ENCODE measurements around the gene PRPF40B. TPM values are rescaled to one million over a fixed set of nuclear protein-coding genes. Genes with fewer than 3 reads are reported as not detected.

PRPF40B gene
- total RNA-seq, 2 experiments from 2014 or later: 4.7 to 6.5 TPM

- no peak for ATAC-seq (ENCODE audit: poor library complexity)
- DNase-seq: no peak
- no peak overlapping the region for H3K27ac ChIP-seq (ENCODE audit: low read depth in 1 of 2, low read length in 2 of 2)
- intact Hi-C loops (cut with DNase I, micrococcal nuclease): no loop called here
- H3K36me3 ChIP-seq (ENCODE audit: insufficient read depth, low read length): no peaks in the 10 kb centered on the region
- ChIA-PET POLR2A (interaction anchor here (2.7 kb wide), 1 partner anchor 9 kb away, joined by 11 read pairs; the partner anchor contains the start of gene PRPF40B), CTCF (interaction anchor here (0.9 kb wide), 1 partner anchor 9 kb away, joined by 3 read pairs; the partner anchor contains the start of gene PRPF40B)
- no peak overlapping the region for H3K27ac Mint-ChIP-seq
- H3K27me3 ChIP-seq (ENCODE audit: control insufficient read depth in 1 of 2, insufficient read depth in 2 of 2, low read length in 2 of 2): no peaks in the 10 kb centered on the region
- peaks cover 19% of the 10 kb centered on the region for H3K4me1 ChIP-seq (ENCODE audit: insufficient read depth, low read length)
- H3K4me3 Mint-ChIP-seq: no peak overlapping the region
- no peaks in the 10 kb centered on the region for H3K9me3 Mint-ChIP-seq
- no peaks in the 10 kb centered on the region for H3K9me3 ChIP-seq (ENCODE audit: control insufficient read depth in 1 of 2, insufficient read depth in 1 of 2, low read length in 2 of 2)
- no peaks in the 10 kb centered on the region for H3K36me3 Mint-ChIP-seq (ENCODE audit: low read depth)
- H3K4me1 Mint-ChIP-seq (ENCODE audit: low read depth): peaks cover 19% of the 10 kb centered on the region
- TF ChIP-seq CTCF (IDR thresholded peaks at IDR 0.05): no peak
- no peaks in the 10 kb centered on the region for H3K27me3 Mint-ChIP-seq
- H3K4me3 ChIP-seq (ENCODE audit: low read length): no peak overlapping the region
These were observed 9.0 kb downstream of the PRPF40B start for GRCh38 chr12:49632401-49632800.

GRCh38 chr12:49632986-49633702, 9.8 kb downstream of the PRPF40B start:
- no peak overlapping the region for H3K27ac Mint-ChIP-seq
- ATAC-seq (ENCODE audit: poor library complexity) (no peak), DNase-seq (no peak)
- H3K27me3 Mint-ChIP-seq: no peaks in the 10 kb centered on the region
- peaks cover 19% of the 10 kb centered on the region for H3K4me1 Mint-ChIP-seq (ENCODE audit: low read depth)
- Histone ChIP-seq H3K9me3 (ENCODE audit: control insufficient read depth in 1 of 2, insufficient read depth in 1 of 2, low read length in 2 of 2) (no peaks in the 10 kb centered on the region), H3K4me3 (ENCODE audit: low read length) (no peak overlapping the region), H3K27me3 (ENCODE audit: control insufficient read depth in 1 of 2, insufficient read depth in 2 of 2, low read length in 2 of 2) (no peaks in the 10 kb centered on the region), H3K27ac (ENCODE audit: low read depth in 1 of 2, low read length in 2 of 2) (no peak overlapping the region), H3K36me3 (ENCODE audit: insufficient read depth, low read length) (no peaks in the 10 kb centered on the region), H3K4me1 (ENCODE audit: insufficient read depth, low read length) (peaks cover 19% of the 10 kb centered on the region)
- TF ChIP-seq CTCF (IDR thresholded peaks at IDR 0.05): no peak
- intact Hi-C loops (cut with DNase I, micrococcal nuclease): no loop called here
- H3K4me3 Mint-ChIP-seq: no peak overlapping the region
- POLR2A ChIA-PET: interaction anchor here (1.3 to 2.7 kb wide), 2 partner anchors 10 to 108 kb away, joined by 3 to 11 read pairs; partner anchors contain the start of genes PRPF40B and TMBIM6
- CTCF ChIA-PET: no interaction called here
- H3K36me3 Mint-ChIP-seq (ENCODE audit: low read depth): no peaks in the 10 kb centered on the region
- no peaks in the 10 kb centered on the region for H3K9me3 Mint-ChIP-seq

GRCh38 chr12:49633703-49634345, 10.5 kb downstream of the PRPF40B start:
- Mint-ChIP-seq H3K4me1 (ENCODE audit: low read depth) (peaks cover 19% of the 10 kb centered on the region), H3K27me3 (no peaks in the 10 kb centered on the region), H3K4me3 (no peak overlapping the region), H3K27ac (no peak overlapping the region), H3K9me3 (no peaks in the 10 kb centered on the region), H3K36me3 (ENCODE audit: low read depth) (no peaks in the 10 kb centered on the region)
- Histone ChIP-seq H3K36me3 (ENCODE audit: insufficient read depth, low read length) (no peaks in the 10 kb centered on the region), H3K4me3 (ENCODE audit: low read length) (no peak overlapping the region), H3K4me1 (ENCODE audit: insufficient read depth, low read length) (peaks cover 19% of the 10 kb centered on the region), H3K9me3 (ENCODE audit: control insufficient read depth in 1 of 2, insufficient read depth in 1 of 2, low read length in 2 of 2) (no peaks in the 10 kb centered on the region), H3K27ac (ENCODE audit: low read depth in 1 of 2, low read length in 2 of 2) (no peak overlapping the region), H3K27me3 (ENCODE audit: control insufficient read depth in 1 of 2, insufficient read depth in 2 of 2, low read length in 2 of 2) (no peaks in the 10 kb centered on the region)
- TF ChIP-seq CTCF (IDR thresholded peaks at IDR 0.05): no peak
- POLR2A ChIA-PET: interaction anchor here (1.3 to 2.7 kb wide), 2 partner anchors 10 to 108 kb away, joined by 3 to 11 read pairs; partner anchors contain the start of genes PRPF40B and TMBIM6
- ATAC-seq (ENCODE audit: poor library complexity) (no peak), DNase-seq (no peak)
- intact Hi-C loops (cut with DNase I, micrococcal nuclease): no loop called here
- CTCF ChIA-PET: no interaction called here
